AML-193 (cell line): ENCODE measurements around the gene NR1H2.

Source experiments
- DNase-seq, 2 experiments: peaks; one replicate each; lab custom pipeline; 2025; lab: John Stamatoyannopoulos, UW

NR1H2 gene

DNA sequence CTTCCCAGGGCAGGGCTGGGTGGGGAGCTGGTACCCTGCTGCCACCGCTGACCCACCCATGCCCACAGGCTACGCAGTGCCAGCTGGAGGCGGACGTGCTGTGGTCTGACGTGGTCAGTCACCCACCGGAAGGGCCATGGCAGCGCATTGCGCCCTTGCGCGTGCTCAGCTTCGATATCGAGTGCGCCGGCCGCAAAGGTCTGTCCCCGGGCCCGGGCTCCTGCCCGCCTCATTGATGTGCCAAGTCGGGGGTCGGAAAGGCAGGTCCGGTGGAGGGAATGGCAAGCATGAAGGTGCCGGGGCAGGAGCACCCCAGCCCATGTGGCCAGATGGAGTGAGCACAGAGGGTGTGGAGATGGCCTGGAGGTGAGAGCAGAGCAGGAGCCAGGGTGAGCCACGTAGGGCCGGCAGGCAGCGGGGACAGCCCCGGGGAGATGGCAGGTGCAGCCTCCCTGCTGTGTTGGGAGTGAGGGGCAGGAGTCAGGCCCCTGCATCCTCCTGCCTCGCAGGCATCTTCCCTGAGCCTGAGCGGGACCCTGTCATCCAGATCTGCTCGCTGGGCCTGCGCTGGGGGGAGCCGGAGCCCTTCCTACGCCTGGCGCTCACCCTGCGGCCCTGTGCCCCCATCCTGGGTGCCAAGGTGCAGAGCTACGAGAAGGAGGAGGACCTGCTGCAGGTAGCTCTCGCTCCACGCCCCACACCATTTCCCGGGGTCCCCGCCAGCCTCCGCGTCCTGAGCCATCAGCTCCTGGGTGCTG lies 26.5 kb downstream of the NR1H2 start:
- DNase-seq = no peak

DNA sequence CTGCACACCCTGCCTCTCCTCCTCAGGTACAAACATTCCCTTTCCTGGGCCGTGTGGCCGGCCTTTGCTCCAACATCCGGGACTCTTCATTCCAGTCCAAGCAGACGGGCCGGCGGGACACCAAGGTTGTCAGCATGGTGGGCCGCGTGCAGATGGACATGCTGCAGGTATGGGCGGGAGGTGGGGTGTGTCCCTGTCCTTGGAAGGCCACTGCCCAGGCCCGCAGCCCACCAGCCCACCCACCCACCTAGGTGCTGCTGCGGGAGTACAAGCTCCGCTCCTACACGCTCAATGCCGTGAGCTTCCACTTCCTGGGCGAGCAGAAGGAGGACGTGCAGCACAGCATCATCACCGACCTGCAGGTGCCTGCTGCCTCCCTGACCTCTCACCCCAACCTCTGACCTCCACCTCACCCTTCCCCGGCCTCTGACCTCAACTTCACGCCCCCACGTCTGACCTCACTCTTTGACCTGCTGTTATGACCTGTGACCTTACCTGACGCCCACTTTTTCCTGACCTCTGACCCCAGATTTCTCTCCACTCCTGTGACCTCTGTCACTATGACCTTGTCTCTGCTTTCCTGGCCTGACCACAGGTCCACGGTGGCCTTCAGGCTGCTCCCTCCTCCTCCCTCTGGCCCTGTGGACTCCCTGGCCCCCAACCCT lies 30.0 kb downstream of the NR1H2 start:
- no peak for DNase-seq

DNA sequence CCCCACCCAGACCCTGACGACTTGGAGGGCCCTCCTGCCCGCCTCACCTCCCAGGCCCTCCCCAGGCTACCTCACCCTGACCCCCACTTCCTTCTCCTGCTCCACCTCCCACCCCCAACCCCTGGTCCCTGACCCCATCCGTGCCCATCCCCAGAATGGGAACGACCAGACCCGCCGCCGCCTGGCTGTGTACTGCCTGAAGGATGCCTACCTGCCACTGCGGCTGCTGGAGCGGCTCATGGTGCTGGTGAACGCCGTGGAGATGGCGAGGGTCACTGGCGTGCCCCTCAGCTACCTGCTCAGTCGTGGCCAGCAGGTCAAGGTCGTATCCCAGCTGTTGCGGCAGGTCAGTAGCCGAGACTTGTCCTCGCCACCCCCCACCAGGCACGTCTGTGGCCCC lies 30.6 kb downstream of the NR1H2 start:
- no peak for DNase-seq

DNA sequence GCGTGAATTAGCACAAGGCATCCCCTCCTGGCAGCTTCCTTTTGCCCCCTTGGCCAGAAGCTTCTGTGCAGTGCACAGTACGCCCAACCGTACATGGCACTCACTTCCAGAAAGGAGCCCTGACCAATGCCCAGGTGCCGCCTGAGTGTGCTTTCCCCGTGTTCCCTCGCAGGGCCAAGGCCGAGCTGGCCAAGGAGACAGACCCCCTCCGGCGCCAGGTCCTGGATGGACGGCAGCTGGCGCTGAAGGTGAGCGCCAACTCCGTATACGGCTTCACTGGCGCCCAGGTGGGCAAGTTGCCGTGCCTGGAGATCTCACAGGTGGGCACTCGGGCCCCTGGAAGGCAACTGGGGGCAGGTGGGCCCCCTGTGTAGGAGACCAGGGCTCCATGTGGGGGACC lies 33.1 kb downstream of the NR1H2 start:
- DNase-seq = no peak

- no peak for DNase-seq
These were observed 33.9 kb downstream of the NR1H2 start for GRCh38 chr19:50410109-50410508.

DNA sequence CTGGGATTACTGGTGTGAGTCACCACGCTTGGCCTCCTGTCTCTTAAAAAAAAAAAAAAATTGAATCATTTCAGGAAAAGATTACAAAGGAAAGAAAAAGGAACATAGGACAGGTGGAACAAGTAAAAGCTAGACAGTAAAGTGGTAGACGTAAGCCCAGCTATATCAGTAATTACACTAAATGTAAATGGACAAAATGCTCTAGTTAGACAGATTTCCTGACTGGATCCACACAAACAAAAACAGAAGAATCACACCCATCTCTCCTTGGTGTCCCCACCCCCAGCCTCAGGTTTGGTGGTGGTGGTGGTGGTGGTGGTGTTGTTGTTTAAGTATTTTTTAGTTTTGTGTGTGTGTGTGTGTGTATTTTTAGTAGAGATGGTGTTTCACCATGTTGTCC lies 36.2 kb downstream of the NR1H2 start:
- DNase-seq = no peak

DNA sequence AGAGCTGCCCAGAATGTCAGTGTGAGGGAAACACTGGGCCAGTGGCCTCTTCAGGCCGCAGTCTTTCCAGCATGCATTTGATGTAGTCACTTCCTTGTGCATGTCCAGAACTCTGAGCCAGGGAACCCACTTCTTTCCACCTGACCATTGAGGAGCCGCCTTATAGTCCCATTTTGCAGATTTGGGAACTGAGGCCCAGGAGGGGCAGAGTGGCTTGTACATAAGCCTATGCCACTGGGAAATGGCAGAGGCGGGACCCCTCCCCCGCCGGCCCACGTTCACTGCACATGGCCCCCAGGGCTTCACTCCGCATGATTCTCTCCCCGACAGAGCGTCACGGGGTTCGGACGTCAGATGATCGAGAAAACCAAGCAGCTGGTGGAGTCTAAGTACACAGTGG lies 36.8 kb downstream of the NR1H2 start:
- DNase-seq = no peak

DNA sequence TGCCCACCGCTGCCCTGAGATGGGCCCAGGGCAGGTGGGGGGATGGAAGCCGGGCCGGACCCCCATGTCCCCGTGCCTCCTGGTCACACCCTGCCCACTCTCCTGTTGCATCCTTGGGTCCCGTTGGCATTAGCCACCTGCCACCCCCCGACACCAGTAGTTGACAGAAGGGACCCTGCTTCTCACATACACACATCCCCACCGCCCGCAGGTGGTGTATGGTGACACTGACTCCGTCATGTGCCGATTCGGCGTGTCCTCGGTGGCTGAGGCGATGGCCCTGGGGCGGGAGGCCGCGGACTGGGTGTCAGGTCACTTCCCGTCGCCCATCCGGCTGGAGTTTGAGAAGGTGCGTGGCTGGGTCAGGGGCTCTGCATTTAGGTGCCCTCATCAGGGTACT lies 37.3 kb downstream of the NR1H2 start:
- DNase-seq = no peak

- DNase-seq = peak in 1 of 2 experiments; percentile 3
These were observed 38.8 kb downstream of the NR1H2 start for GRCh38 chr19:50414864-50415660.

DNA sequence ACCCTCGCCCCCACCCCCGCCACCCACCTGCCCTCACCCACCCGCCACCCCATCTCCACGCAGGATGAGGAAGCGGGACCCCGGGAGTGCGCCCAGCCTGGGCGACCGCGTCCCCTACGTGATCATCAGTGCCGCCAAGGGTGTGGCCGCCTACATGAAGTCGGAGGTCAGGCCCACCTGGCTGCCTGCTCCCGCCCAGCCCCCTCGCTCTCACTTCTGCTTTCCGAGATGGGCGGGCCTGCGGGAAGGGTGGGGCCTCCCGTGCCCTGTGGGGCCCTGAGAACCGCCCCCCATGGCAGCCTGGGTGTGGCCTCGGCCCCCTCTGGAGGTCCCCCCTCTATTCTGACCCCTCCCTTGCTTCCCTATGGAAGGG lies 39.4 kb downstream of the NR1H2 start:
- no peak for DNase-seq

GRCh38 chr19:50416034-50416977 lies 40.0 kb downstream of the NR1H2 start:
- no peak for DNase-seq

DNA sequence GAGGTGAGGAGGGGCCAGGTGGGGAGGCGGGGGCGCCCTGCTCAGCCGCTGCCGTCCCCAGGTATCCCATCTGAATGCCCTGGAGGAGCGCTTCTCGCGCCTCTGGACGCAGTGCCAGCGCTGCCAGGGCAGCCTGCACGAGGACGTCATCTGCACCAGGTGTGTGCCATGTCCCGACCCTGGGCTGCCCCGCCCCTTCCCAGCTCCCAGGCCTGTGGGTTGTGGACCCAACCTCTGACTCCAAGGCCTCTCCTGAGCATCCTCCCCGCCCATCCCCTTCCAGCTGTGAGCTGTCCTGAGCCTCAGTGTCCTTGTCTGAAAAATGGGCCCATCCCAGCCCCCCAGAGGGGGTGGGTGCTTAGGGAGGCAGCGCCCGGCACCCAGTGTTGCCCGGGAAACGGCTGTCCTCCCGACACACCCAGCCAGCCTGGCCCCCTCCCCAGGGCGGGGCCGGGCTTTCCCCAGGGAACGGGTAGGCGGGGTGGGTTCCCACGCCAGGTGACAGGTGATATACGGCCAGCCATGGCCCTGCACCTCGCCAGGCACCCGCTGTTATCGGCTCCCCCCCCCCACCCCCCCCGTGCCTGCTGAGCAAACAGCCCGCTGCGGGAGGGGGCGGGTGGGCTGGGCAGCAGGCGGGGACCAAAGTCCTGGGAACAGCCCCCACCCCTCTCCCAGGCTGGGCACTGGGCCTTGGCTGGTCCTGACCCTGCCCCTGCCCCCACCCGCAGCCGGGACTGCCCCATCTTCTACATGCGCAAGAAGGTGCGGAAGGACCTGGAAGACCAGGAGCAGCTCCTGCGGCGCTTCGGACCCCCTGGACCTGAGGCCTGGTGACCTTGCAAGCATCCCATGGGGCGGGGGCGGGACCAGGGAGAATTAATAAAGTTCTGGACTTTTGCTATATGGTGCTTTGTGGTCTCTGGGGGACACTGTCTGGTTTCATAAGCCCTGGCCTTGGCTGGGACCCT lies 41.1 kb downstream of the NR1H2 start:
- DNase-seq = no peak

- no peak for DNase-seq
These were observed 42.1 kb downstream of the NR1H2 start, which contains the start of gene SPIB for GRCh38 chr19:50418176-50419021. Gene SPIB (plus strand): TSS chr19:50418938. CDS start chr19:50418963, 25 bp downstream.

DNA sequence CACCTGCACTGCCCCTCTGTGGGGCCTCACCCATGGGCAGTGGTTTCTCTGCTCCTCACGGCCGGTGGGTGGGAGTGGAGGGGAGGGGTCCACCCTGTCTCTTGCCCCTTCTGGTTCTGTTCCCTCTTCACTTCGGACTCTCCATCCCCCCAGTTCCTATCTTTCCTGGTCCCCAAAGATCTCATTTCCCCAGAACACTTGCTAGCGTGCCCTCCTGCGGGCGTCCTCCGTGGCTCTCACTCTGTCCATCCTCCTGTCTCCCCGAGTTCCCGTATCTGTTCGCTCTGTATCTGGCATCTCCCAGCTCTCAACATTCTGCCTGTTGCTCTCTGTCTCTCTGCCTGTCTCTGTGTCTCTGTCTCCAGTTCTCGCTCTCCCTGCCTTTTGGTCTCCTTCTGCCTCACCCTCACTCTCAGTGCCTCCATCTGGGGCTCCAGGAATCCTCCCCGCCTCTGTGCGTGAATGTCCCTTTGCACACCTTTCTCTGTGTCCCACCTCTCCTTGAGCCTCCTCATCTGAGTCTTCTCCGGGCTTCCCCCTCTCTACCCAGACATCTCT lies 42.8 kb downstream of the NR1H2 start:
- no peak for DNase-seq

DNA sequence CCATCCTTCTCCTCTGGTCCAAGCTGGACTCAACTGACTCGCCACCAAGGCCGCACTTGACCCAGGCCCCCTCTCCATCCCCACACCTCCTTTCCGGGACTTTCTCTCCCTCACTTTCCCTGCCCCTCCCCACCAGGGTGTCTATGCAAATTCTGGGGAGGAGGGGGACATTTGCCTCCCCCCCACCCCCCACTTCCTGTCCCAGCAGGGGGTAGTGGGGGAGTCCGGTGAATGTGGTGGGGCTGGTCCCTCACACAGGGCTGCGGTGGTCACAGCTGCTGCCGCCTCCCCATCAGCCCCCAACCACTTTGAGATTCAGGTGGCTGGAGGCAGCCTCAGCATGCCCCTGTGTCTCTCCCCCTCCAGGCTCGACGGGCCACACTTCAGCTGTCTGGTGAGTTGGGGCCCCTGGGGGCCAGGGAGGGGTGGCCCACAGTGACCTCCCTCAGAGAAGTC lies 43.4 kb downstream of the NR1H2 start:
- no peak for DNase-seq

DNA sequence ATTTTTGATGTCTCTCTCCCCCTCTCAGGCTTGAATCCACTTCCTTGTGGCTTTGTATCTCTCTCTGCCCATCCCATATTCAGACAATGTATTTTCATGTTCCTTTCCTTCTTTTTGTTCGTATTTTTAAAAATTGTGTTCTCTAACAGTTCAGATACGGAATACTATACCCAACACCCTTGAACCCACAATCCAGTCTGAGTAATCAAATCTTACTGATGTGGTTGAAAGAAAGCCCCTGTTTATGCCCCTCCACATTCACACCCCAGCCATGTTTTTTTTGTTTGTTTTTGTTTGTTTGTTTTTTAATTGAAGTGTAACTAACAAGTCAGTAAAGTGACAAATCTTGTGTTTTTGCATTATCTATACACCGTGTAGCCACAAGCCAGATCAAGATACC lies 43.9 kb downstream of the NR1H2 start:
- DNase-seq = no peak

DNA sequence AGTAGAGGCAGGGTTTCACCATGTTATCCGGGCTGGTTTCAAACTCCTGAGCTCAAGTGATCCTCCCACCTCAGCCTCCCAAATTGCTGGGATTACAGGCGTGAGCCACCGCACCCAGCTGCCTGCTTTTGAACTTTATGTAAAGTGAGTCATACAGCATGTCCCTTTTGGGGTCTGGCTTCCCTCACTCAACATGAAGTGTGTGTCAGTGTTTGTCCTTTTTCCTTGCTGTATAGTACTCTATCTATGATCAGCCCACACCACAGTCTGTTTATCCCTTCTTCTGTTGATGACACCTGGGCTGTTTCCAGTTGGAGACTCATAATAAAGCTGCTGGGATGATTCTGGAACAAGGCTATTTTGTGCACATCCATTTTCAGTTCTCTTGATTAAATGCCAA lies 44.6 kb downstream of the NR1H2 start:
- DNase-seq = no peak

DNA sequence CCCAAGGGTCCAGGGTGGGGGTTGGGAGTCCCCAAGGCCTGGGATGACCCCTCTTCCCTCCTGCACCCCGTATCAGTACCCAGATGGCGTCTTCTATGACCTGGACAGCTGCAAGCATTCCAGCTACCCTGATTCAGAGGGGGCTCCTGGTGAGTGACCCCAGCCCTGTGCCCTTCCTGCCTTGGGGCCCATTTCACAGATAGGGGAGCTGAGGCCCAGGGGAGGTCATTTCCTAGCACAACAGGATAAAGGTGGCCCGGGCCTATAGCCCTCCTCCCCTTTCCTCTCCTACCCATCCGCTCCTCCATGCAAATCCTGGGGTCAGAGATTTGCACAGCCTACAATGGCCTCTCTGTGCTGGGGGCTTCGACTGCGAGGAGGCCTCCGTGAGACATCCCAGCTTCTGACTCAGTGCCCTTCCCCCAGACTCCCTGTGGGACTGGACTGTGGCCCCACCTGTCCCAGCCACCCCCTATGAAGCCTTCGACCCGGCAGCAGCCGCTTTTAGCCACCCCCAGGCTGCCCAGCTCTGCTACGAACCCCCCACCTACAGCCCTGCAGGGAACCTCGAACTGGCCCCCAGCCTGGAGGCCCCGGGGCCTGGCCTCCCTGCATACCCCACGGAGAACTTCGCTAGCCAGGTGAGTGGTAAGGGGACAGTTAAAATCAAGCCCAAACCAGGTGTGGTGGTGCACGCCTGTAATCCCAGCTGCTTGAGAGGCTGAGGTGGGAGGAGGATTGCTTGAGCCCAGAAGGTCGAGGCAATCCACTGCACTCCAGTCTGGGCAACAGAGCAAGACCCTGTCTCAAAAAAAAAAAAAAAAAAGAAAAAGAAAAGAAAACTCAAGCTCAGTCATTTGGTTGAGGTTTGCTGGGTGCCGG lies 46.4 kb downstream of the NR1H2 start:
- no peak for DNase-seq
